ENCODE data around the gene GPATCH3. TPM values are rescaled to one million over a fixed set of nuclear protein-coding genes. Genes with fewer than 3 reads are reported as not detected.
"Not testable (repeated sequence)": the region's sequence is repeated elsewhere in the genome, so short reads cannot be mapped to it uniquely, and the experiment has no call there.

Gene GPATCH3
- total and polyA plus RNA-seq, 2 donors (not counting 3 experiments of a cell fraction or from before 2014, with no cell fraction given): 12.1 to 17.7 TPM

GRCh38 chr1:26848499-26848898 lies 51.8 kb downstream of the GPATCH3 start:
- Histone ChIP-seq H2AFZ (ENCODE audit: low read depth, low read length) (no peak overlapping the region), H3K36me3 (ENCODE audit: control insufficient read depth in 2 of 2, extremely low read depth in 1 of 2, insufficient read depth in 2 of 2, low read length in 2 of 2) (peaks cover 8 to 24% of the 10 kb centered on the region in 2 experiments), H3K9me3 (replicated peaks; ENCODE audit: control insufficient read depth, insufficient read depth, low read length) (no peaks in the 10 kb centered on the region), H3K27me3 (ENCODE audit: control insufficient read depth in 2 of 2, insufficient read depth in 2 of 2, low read length in 2 of 2) (no peaks in the 10 kb centered on the region), H3K4me2 (ENCODE audit: insufficient read depth, low read length) (no peak overlapping the region), H3K4me3 (replicated peaks in 1 of 3; ENCODE audit: insufficient read depth in 1 of 3, low read depth in 1 of 3, low read length in 3 of 3) (no peak overlapping the region), H3K4me1 (ENCODE audit: control insufficient read depth, extremely low read depth, insufficient read depth, low read length) (peaks cover 9% of the 10 kb centered on the region), H3K9ac (replicated peaks; ENCODE audit: extremely low read depth, insufficient read depth, low read length) (peak overlapping the region; percentile 21), H4K20me1 (replicated peaks; ENCODE audit: control insufficient read depth, extremely low read depth, insufficient read depth, low read length) (no peaks in the 10 kb centered on the region), H3K27ac (ENCODE audit: insufficient read depth, low read depth, low read length) (peak overlapping the region; percentile 75), H3K79me2 (ENCODE audit: control insufficient read depth, insufficient read depth, low read length) (no peaks in the 10 kb centered on the region), H3K9me1 (replicated peaks; ENCODE audit: control insufficient read depth, extremely low read depth, insufficient read depth, low read length) (no peaks in the 10 kb centered on the region)
- DNase-seq (ENCODE audit: low read depth, low spot score) (no peak), FAIRE-seq (no peak)
- BruUV-seq (replicated peaks): no TSS peak
- TF ChIP-seq CTCF (IDR thresholded peaks at IDR 0.05; ENCODE audit: extremely low read depth in 1 of 2, insufficient read depth in 1 of 2, low read depth in 1 of 2, low read length in 2 of 2) (no peak), GATA2 (IDR thresholded peaks at IDR 0.05; ENCODE audit: insufficient read depth, insufficient read length, low read depth, low read length) (no peak), POLR2AphosphoS5 (IDR thresholded peaks at IDR 0.05; ENCODE audit: insufficient read depth, low read depth, low read length) (no peak), EZH2 (IDR thresholded peaks at IDR 0.05; ENCODE audit: borderline replicate concordance, low read depth, low read length, severe bottlenecking) (no peak), POLR2A (IDR thresholded peaks at IDR 0.05; ENCODE audit: low read depth, low read length) (no peak)
- intact Hi-C loops (cut with micrococcal nuclease) (no loop called here), dilution Hi-C loops (cut with MboI; ENCODE audit: extremely low pct_ligation_motif_present, low sequenced_read_pairs) (no loop called here)
- ChIA-PET CTCF (interaction anchor here (0.8 to 3.3 kb wide), 11 partner anchors 10 to 247 kb away, joined by 3 to 27 read pairs (median 8); partner anchors contain the start of gene ZDHHC18), POLR2A (interaction anchor here (0.8 to 1.5 kb wide), 2 partner anchors 17 to 20 kb away, joined by 4 read pairs; no protein-coding TSS in a partner anchor)

- H3K4me2 ChIP-seq (ENCODE audit: insufficient read depth, low read length); H3K4me1 ChIP-seq (ENCODE audit: control insufficient read depth, extremely low read depth, insufficient read depth, low read length); intact Hi-C loops (cut with micrococcal nuclease); H3K79me2 ChIP-seq (ENCODE audit: control insufficient read depth, insufficient read depth, low read length); H2AFZ ChIP-seq (ENCODE audit: low read depth, low read length); DNase-seq (ENCODE audit: low read depth, low spot score); H3K9ac ChIP-seq (replicated peaks; ENCODE audit: extremely low read depth, insufficient read depth, low read length); BruUV-seq (replicated peaks); H3K27ac ChIP-seq (ENCODE audit: insufficient read depth, low read depth, low read length); FAIRE-seq; H3K9me3 ChIP-seq (replicated peaks; ENCODE audit: control insufficient read depth, insufficient read depth, low read length); H3K9me1 ChIP-seq (replicated peaks; ENCODE audit: control insufficient read depth, extremely low read depth, insufficient read depth, low read length); H4K20me1 ChIP-seq (replicated peaks; ENCODE audit: control insufficient read depth, extremely low read depth, insufficient read depth, low read length); dilution Hi-C loops (cut with MboI; ENCODE audit: extremely low pct_ligation_motif_present, low sequenced_read_pairs); POLR2A ChIA-PET; H3K27me3 ChIP-seq (ENCODE audit: control insufficient read depth in 2 of 2, insufficient read depth in 2 of 2, low read length in 2 of 2); H3K4me3 ChIP-seq (replicated peaks in 1 of 3; ENCODE audit: insufficient read depth in 1 of 3, low read depth in 1 of 3, low read length in 3 of 3): not testable (repeated sequence)
- CTCF ChIA-PET: interaction anchor here (0.8 to 3.3 kb wide), 7 partner anchors 11 to 246 kb away, joined by 4 to 27 read pairs (median 9); partner anchors contain the start of gene ZDHHC18
- H3K36me3 ChIP-seq (ENCODE audit: control insufficient read depth in 2 of 2, extremely low read depth in 1 of 2, insufficient read depth in 2 of 2, low read length in 2 of 2): peaks cover 9 to 24% of the 10 kb centered on the region in 2 experiments
These were observed 52.4 kb downstream of the GPATCH3 start for GRCh38 chr1:26847826-26848225.

All from endothelial cell of umbilical vein (primary cell).